GM10847 (cell line): Measurements from ENCODE around the gene PPIL3.

Source experiments
- POLR2A ChIP-seq: IDR thresholded peaks from 2 replicates; pipeline ENCODE4 v1.6.1; 2011; ENCODE audit not compliant: insufficient read length; ENCODE audit errors: extremely low read depth

PPIL3 gene

GRCh38 chr2:200864176-200865034 is 24.5 kb downstream of the PPIL3 start, which contains the start of gene CLK1:
CLK1 (minus strand) TSS chr2:200864658; CDS start chr2:200861862, 2,796 bp downstream.
- peak; percentile 98 for TF ChIP-seq POLR2A

- no peak for TF ChIP-seq POLR2A
Measured at GRCh38 chr2:200863782-200864175, 25.1 kb downstream of the PPIL3 start.

- TF ChIP-seq POLR2A = no peak
Measured at GRCh38 chr2:200862532-200863000, 26.3 kb downstream of the PPIL3 start.

- no peak for TF ChIP-seq POLR2A
Measured at GRCh38 chr2:200861617-200862155, 27.2 kb downstream of the PPIL3 start.

GRCh38 chr2:200860092-200860795 is 28.6 kb downstream of the PPIL3 start:
- no peak for TF ChIP-seq POLR2A

GRCh38 chr2:200856806-200857205 is 32.1 kb downstream of the PPIL3 start:
- no peak for TF ChIP-seq POLR2A

- TF ChIP-seq POLR2A = no peak
Measured at GRCh38 chr2:200852605-200853004, 36.3 kb downstream of the PPIL3 start.

- no peak for TF ChIP-seq POLR2A
Measured at GRCh38 chr2:200851398-200852248, 37.3 kb downstream of the PPIL3 start.

GRCh38 chr2:200850512-200851256 is 38.2 kb downstream of the PPIL3 start:
- TF ChIP-seq POLR2A = no peak

- TF ChIP-seq POLR2A = no peak
Measured at GRCh38 chr2:200847939-200848338, 40.9 kb downstream of the PPIL3 start.

- no peak for TF ChIP-seq POLR2A
Measured at GRCh38 chr2:200847269-200847668, 41.6 kb downstream of the PPIL3 start.

GRCh38 chr2:200845669-200846325 is 43.1 kb downstream of the PPIL3 start:
- TF ChIP-seq POLR2A = no peak

- TF ChIP-seq POLR2A = no peak
Measured at GRCh38 chr2:200845194-200845593, 43.7 kb downstream of the PPIL3 start.
